NCI-H1694 treated with DMSO at 0.1 percent for 48 hours (cell line): ENCODE measurements around the gene SPAG8.
A peak's percentile ranks its signal among the peaks of the same experiment; 100 is the strongest.

Experiments
- DNase-seq: peaks from one replicate; lab custom pipeline; 2025; lab: John Stamatoyannopoulos, UW

Gene SPAG8

GRCh38 chr9:35812025-35812602, at the start of gene SPAG8:
SPAG8 (minus strand) TSS chr9:35812262; CDS start chr9:35812147, 115 bp downstream.
- DNase-seq: peak; percentile 93

GRCh38 chr9:35861161-35861897, 49.3 kb upstream of the SPAG8 start:
- DNase-seq: no peak

GRCh38 chr9:35859990-35860339, 47.9 kb upstream of the SPAG8 start:
- no peak for DNase-seq

GRCh38 chr9:35859310-35859989, 47.4 kb upstream of the SPAG8 start:
- DNase-seq: no peak

- DNase-seq: no peak
These were observed 46.4 kb upstream of the SPAG8 start for GRCh38 chr9:35858458-35858857.

- DNase-seq: no peak
These were observed 44.8 kb upstream of the SPAG8 start for GRCh38 chr9:35856882-35857281.

GRCh38 chr9:35856206-35856605, 44.1 kb upstream of the SPAG8 start:
- no peak for DNase-seq

GRCh38 chr9:35854091-35854762, 42.2 kb upstream of the SPAG8 start:
- DNase-seq: no peak

- DNase-seq: no peak
These were observed 41.1 kb upstream of the SPAG8 start for GRCh38 chr9:35852876-35853865.

GRCh38 chr9:35852267-35852815, 40.3 kb upstream of the SPAG8 start:
- DNase-seq: no peak

GRCh38 chr9:35847792-35848572, 35.9 kb upstream of the SPAG8 start:
- peak; percentile 92 for DNase-seq

- no peak for DNase-seq
These were observed 34.0 kb upstream of the SPAG8 start for GRCh38 chr9:35845824-35846771.

GRCh38 chr9:35844628-35845270, 32.7 kb upstream of the SPAG8 start:
- peak; percentile 34 for DNase-seq

GRCh38 chr9:35842795-35843194, 30.7 kb upstream of the SPAG8 start:
- DNase-seq: no peak

GRCh38 chr9:35842020-35842745, 30.1 kb upstream of the SPAG8 start:
- no peak for DNase-seq

GRCh38 chr9:35841645-35841900, 29.5 kb upstream of the SPAG8 start:
- DNase-seq: no peak

- DNase-seq: no peak
These were observed 29.0 kb upstream of the SPAG8 start for GRCh38 chr9:35840881-35841644.

GRCh38 chr9:35839926-35840325, 27.9 kb upstream of the SPAG8 start:
- DNase-seq: no peak
